ENCODE data around the gene MAPK4. TPM values are rescaled to one million over a fixed set of nuclear protein-coding genes. Genes with fewer than 3 reads are reported as not detected.

MAPK4 gene
- total and polyA plus RNA-seq, 2 donors from 2014 or later, result 9.0 to 9.2 TPM

GRCh38 chr18:50611529-50611941 is 51.6 kb downstream of the MAPK4 start:
- H3K27ac ChIP-seq (ENCODE audit: low read depth in 2 of 2, low read length in 2 of 2), result no peak overlapping the region
- H3K4me1 ChIP-seq (ENCODE audit: control insufficient read depth in 2 of 3, insufficient read depth in 2 of 3, low read depth in 1 of 3, low read length in 3 of 3), result no peaks in the 10 kb centered on the region
- H3K4me3 ChIP-seq (ENCODE audit: low read length in 3 of 3), result no peak overlapping the region
- intact Hi-C loops (cut with DNase I), result no loop called here
- DNase-seq, result no peak
- H3K36me3 ChIP-seq (ENCODE audit: control insufficient read depth in 2 of 3, insufficient read depth in 3 of 3, low read length in 3 of 3), result no peaks in the 10 kb centered on the region
- H3K9ac ChIP-seq (ENCODE audit: low read length in 3 of 3), result no peak overlapping the region
- TF ChIP-seq CTCF (IDR thresholded peaks at IDR 0.05; ENCODE audit: borderline replicate concordance, extremely low read depth, insufficient read depth), result no peak
- peaks cover 0 to 6% (median 5%) of the 10 kb centered on the region in 3 donors for H3K9me3 ChIP-seq (ENCODE audit: control insufficient read depth in 2 of 3, insufficient read depth in 1 of 3, low read length in 3 of 3)
- H3K27me3 ChIP-seq (ENCODE audit: control insufficient read depth, insufficient read depth, low read length), result no peaks in the 10 kb centered on the region
- no peak for FAIRE-seq

GRCh38 chr18:50614838-50615237 is 55.0 kb downstream of the MAPK4 start:
- FAIRE-seq, result no peak
- DNase-seq, result no peak

GRCh38 chr18:50616484-50617048 is 56.7 kb downstream of the MAPK4 start:
- FAIRE-seq (no peak), DNase-seq (no peak)
- Histone ChIP-seq H3K27ac (ENCODE audit: low read depth in 2 of 2, low read length in 2 of 2) (no peak overlapping the region), H3K27me3 (ENCODE audit: control insufficient read depth, insufficient read depth, low read length) (no peaks in the 10 kb centered on the region), H3K4me1 (ENCODE audit: control insufficient read depth in 2 of 3, insufficient read depth in 2 of 3, low read depth in 1 of 3, low read length in 3 of 3) (no peaks in the 10 kb centered on the region), H3K9ac (ENCODE audit: low read length in 3 of 3) (no peak overlapping the region), H3K4me3 (ENCODE audit: low read length in 3 of 3) (no peak overlapping the region), H3K36me3 (ENCODE audit: control insufficient read depth in 2 of 3, insufficient read depth in 3 of 3, low read length in 3 of 3) (no peaks in the 10 kb centered on the region), H3K9me3 (ENCODE audit: control insufficient read depth in 2 of 3, insufficient read depth in 1 of 3, low read length in 3 of 3) (peaks cover 0 to 6% (median 5%) of the 10 kb centered on the region in 3 donors)
- intact Hi-C loops (cut with DNase I), result no loop called here
- no peak for TF ChIP-seq CTCF (IDR thresholded peaks at IDR 0.05; ENCODE audit: borderline replicate concordance, extremely low read depth, insufficient read depth)

More at GRCh38 chr18:50614838-50615237, 55.0 kb downstream of the MAPK4 start:
- intact Hi-C loops (cut with DNase I), result no loop called here
- no peaks in the 10 kb centered on the region for H3K36me3 ChIP-seq (ENCODE audit: control insufficient read depth in 2 of 3, insufficient read depth in 3 of 3, low read length in 3 of 3)
- TF ChIP-seq CTCF (IDR thresholded peaks at IDR 0.05; ENCODE audit: borderline replicate concordance, extremely low read depth, insufficient read depth), result no peak
- no peaks in the 10 kb centered on the region for H3K4me1 ChIP-seq (ENCODE audit: control insufficient read depth in 2 of 3, insufficient read depth in 2 of 3, low read depth in 1 of 3, low read length in 3 of 3)
- H3K27ac ChIP-seq (ENCODE audit: low read depth in 2 of 2, low read length in 2 of 2), result no peak overlapping the region
- no peak overlapping the region for H3K9ac ChIP-seq (ENCODE audit: low read length in 3 of 3)
- peaks cover 0 to 6% (median 5%) of the 10 kb centered on the region in 3 donors for H3K9me3 ChIP-seq (ENCODE audit: control insufficient read depth in 2 of 3, insufficient read depth in 1 of 3, low read length in 3 of 3)
- no peaks in the 10 kb centered on the region for H3K27me3 ChIP-seq (ENCODE audit: control insufficient read depth, insufficient read depth, low read length)
- no peak overlapping the region for H3K4me3 ChIP-seq (ENCODE audit: low read length in 3 of 3)

GRCh38 chr18:50619861-50620275 is 60.0 kb downstream of the MAPK4 start:
- Histone ChIP-seq H3K36me3 (ENCODE audit: control insufficient read depth in 2 of 3, insufficient read depth in 3 of 3, low read length in 3 of 3) (no peaks in the 10 kb centered on the region), H3K4me3 (ENCODE audit: low read length in 3 of 3) (no peak overlapping the region), H3K27ac (ENCODE audit: low read depth in 2 of 2, low read length in 2 of 2) (no peak overlapping the region), H3K27me3 (ENCODE audit: control insufficient read depth, insufficient read depth, low read length) (no peaks in the 10 kb centered on the region), H3K4me1 (ENCODE audit: control insufficient read depth in 2 of 3, insufficient read depth in 2 of 3, low read depth in 1 of 3, low read length in 3 of 3) (no peaks in the 10 kb centered on the region), H3K9me3 (ENCODE audit: control insufficient read depth in 2 of 3, insufficient read depth in 1 of 3, low read length in 3 of 3) (no peaks in the 10 kb centered on the region), H3K9ac (ENCODE audit: low read length in 3 of 3) (no peak overlapping the region)
- FAIRE-seq (no peak), DNase-seq (no peak)
- intact Hi-C loops (cut with DNase I), result no loop called here
- no peak for TF ChIP-seq CTCF (IDR thresholded peaks at IDR 0.05; ENCODE audit: borderline replicate concordance, extremely low read depth, insufficient read depth)
